RWPE1 (cell line): Measurements from ENCODE around the gene RAB6B.

Source experiments
- CTCF ChIA-PET: fragments of 350-600 bp; sonication (Branson Sonifier 250); formaldehyde crosslinking; extraction: SDS; loops from one replicate; lab custom pipeline; 2021; lab: Yijun Ruan, JAX
- POLR2A ChIA-PET: fragments of 400-600 bp; formaldehyde crosslinking; extraction: SDS; loops from one replicate; lab custom pipeline; 2020; ENCODE audit warnings: antibody characterized with exemption; ENCODE audit not compliant: low non-redundant PET; lab: Yijun Ruan, JAX
- DNase-seq: peaks from one replicate; pipeline ENCODE4 v3.0.0; 2012; ENCODE audit warnings: low spot score
- H3K27ac ChIP-seq: fragments of 450-650 bp; 2 replicates; pipeline ENCODE4 v1.5.1; 2017
- TF ChIP-seq, protein P1 (sequence below): fragments of 450-650 bp; conservative IDR thresholded peaks from 2 replicates; pipeline ENCODE4 v1.5.1; 2017; ENCODE audit warnings: low read depth, mild to moderate bottlenecking

Gene RAB6B

GRCh38 chr3:133856316-133856715 is 39.4 kb downstream of the RAB6B start:
- no peak for DNase-seq
- ChIA-PET POLR2A (no interaction called here), CTCF (interaction anchor here (0.6 kb wide), 1 partner anchor 650 kb away, joined by 3 read pairs; no protein-coding TSS in a partner anchor)
- no peak overlapping the region for H3K27ac ChIP-seq
- TF ChIP-seq, protein P1, sequence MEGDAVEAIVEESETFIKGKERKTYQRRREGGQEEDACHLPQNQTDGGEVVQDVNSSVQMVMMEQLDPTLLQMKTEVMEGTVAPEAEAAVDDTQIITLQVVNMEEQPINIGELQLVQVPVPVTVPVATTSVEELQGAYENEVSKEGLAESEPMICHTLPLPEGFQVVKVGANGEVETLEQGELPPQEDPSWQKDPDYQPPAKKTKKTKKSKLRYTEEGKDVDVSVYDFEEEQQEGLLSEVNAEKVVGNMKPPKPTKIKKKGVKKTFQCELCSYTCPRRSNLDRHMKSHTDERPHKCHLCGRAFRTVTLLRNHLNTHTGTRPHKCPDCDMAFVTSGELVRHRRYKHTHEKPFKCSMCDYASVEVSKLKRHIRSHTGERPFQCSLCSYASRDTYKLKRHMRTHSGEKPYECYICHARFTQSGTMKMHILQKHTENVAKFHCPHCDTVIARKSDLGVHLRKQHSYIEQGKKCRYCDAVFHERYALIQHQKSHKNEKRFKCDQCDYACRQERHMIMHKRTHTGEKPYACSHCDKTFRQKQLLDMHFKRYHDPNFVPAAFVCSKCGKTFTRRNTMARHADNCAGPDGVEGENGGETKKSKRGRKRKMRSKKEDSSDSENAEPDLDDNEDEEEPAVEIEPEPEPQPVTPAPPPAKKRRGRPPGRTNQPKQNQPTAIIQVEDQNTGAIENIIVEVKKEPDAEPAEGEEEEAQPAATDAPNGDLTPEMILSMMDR, result no peak

DNA sequence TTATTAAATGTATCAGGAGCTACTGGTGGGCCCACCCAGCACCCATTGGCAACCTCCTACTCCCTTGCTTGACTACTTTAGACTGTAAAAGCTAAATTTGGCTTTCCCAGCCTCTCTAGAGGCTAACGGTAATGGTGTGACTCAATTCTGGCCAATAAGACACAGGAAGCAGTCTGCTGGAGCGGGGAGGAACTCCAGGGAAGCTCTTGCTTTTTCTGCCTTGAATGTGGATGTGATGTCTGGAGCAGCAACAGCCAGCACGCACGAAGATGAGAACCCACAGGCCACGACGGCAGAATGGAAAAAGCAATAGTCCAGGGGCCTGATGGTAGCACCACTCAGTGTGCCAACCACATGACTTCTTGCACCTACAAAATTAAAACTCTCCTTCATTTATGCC is 39.9 kb downstream of the RAB6B start:
- no peak overlapping the region for H3K27ac ChIP-seq
- POLR2A ChIA-PET, result no interaction called here
- DNase-seq, result no peak
- TF ChIP-seq, protein P1, result no peak
- CTCF ChIA-PET, result no interaction called here

DNA sequence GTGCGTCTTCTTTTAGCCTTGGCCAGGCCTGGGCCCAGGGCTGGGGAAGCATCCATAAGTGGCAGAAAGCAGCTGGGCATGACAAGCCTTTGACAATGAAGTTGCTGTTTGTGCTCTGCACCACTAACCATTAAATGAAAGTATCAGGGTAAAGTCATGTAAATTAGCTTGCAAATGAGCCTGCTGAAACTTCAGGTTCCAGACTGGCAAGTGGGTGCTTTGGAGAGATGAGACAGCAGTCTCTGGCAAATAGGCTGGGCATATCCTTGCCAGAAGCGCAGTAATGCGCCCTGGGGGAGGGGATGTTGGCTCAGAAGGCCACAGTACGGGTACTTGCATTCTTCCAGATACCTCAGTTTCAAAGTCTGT is 40.7 kb downstream of the RAB6B start:
- TF ChIP-seq, protein P1, result no peak
- POLR2A ChIA-PET, result no interaction called here
- DNase-seq, result no peak
- CTCF ChIA-PET, result interaction anchor here (0.6 kb wide), 1 partner anchor 683 kb away, joined by 4 read pairs; no protein-coding TSS in a partner anchor
- no peak overlapping the region for H3K27ac ChIP-seq

GRCh38 chr3:133854264-133855001 is 41.2 kb downstream of the RAB6B start:
- H3K27ac ChIP-seq, result no peak overlapping the region
- TF ChIP-seq, protein P1, result no peak
- CTCF ChIA-PET, result interaction anchor here (0.6 kb wide), 1 partner anchor 683 kb away, joined by 4 read pairs; no protein-coding TSS in a partner anchor
- no peak for DNase-seq
- POLR2A ChIA-PET, result no interaction called here

DNA sequence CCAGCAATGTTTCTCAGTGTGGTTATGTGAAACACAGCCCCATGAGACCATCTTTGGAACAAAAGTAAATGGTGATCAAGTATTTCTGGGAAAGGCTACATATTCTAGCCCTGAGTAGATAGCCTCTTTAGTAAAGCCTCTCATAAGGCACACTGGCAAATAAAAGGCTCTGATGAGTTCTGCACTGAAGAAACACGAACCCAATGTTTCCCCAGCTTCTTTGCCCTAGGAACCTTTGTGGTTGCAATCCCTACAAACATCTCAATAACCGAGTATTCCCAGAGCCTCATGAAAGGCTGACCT is 41.8 kb downstream of the RAB6B start:
- POLR2A ChIA-PET, result no interaction called here
- TF ChIP-seq, protein P1, result no peak
- no peak for DNase-seq
- CTCF ChIA-PET, result no interaction called here
- H3K27ac ChIP-seq, result no peak overlapping the region

GRCh38 chr3:133853063-133853924 is 42.4 kb downstream of the RAB6B start:
- POLR2A ChIA-PET, result no interaction called here
- CTCF ChIA-PET, result no interaction called here
- no peak overlapping the region for H3K27ac ChIP-seq
- TF ChIP-seq, protein P1, result no peak
- no peak for DNase-seq
